A549 (cell line): Measurements from ENCODE around the gene ALKBH2. TPM values are rescaled to one million over a fixed set of nuclear protein-coding genes. Genes with fewer than 3 reads are reported as not detected.

Experiments used
- ATAC-seq, 2 experiments: fragments of 200-7000 bp in 1 of 2; fragments of >200 bp in 1 of 2; cut with Nextera tagmentation in 1 of 2; cut with Tn5 transposase in 1 of 2; 3 replicates each; pipeline versions ENCODE4 v1.8.0 to v1.9.1; 2018 to 2020; ENCODE audit warnings: mild to moderate bottlenecking in 1 of 2, moderate library complexity in 1 of 2
- CTCF ChIA-PET: fragments of 300-600 bp; sonication (Branson Sonifier 250); formaldehyde crosslinking; extraction: SDS; loops from one replicate; lab custom pipeline; 2021; ENCODE audit warnings: antibody characterized with exemption, inconsistent platforms; lab: Yijun Ruan, JAX
- POLR2A ChIA-PET: fragments of 350-600 bp; formaldehyde crosslinking; extraction: SDS; loops from one replicate; lab custom pipeline; 2021; ENCODE audit warnings: antibody characterized with exemption, inconsistent platforms; lab: Yijun Ruan, JAX
- DNase-seq, 2 experiments: peaks; one replicate each; pipeline versions ENCODE4 v3.0.0 to v3.0.0-alpha.2; 2011 to 2016; ENCODE audit warnings: low read depth in 1 of 2, low spot score in 1 of 2
- FAIRE-seq: peaks from 2 replicates; lab custom pipeline; 2011; peaks lifted over from hg19 to GRCh38; lab: Jason Lieb, UNC
- H3K27ac ChIP-seq, 2 experiments: fragments of >200 bp; sonication (Bioruptor Twin); formaldehyde crosslinking; 3 replicates each; pipeline ENCODE4 v1.5.1; 2016 to 2017
- H3K4me1 ChIP-seq: fragments of >200 bp; sonication (Bioruptor Twin); formaldehyde crosslinking; 3 replicates; pipeline ENCODE4 v1.6.1; 2016
- H3K4me2 ChIP-seq: fragments of >200 bp; sonication (Bioruptor Twin); formaldehyde crosslinking; 3 replicates; pipeline ENCODE4 v1.6.1; 2016
- H3K4me3 ChIP-seq: fragments of >200 bp; sonication (Bioruptor Twin); formaldehyde crosslinking; 3 replicates; pipeline ENCODE4 v1.5.1; 2016
- H3K9me3 ChIP-seq: fragments of >200 bp; sonication (Bioruptor Twin); formaldehyde crosslinking; 3 replicates; pipeline ENCODE4 v1.6.1; 2016
- BCL3 ChIP-seq: fragments of >200 bp; sonication (Bioruptor Twin); formaldehyde crosslinking; IDR thresholded peaks from 3 replicates; pipeline ENCODE4 v1.6.1; 2016
- CHD2 ChIP-seq: fragments of 150-350 bp; IDR thresholded peaks from 2 replicates; pipeline ENCODE4 v1.6.1; 2014; ENCODE audit warnings: low read length; ENCODE audit not compliant: partially characterized antibody
- E2F6 ChIP-seq: IDR thresholded peaks from 2 replicates; pipeline ENCODE4 v1.6.1; 2012; ENCODE audit warnings: low read depth, borderline replicate concordance
- EHMT2 ChIP-seq: fragments of 200-600 bp; sonication (generic); IDR thresholded peaks from 2 replicates; pipeline ENCODE4 v1.6.1; 2016; ENCODE audit warnings: antibody characterized with exemption, low read depth, mild to moderate bottlenecking, moderate library complexity
- ELK1 ChIP-seq: fragments of 150-350 bp; IDR thresholded peaks from 2 replicates; pipeline ENCODE4 v1.6.1; 2014; ENCODE audit warnings: low read depth, mild to moderate bottlenecking, low read length
- EP300 ChIP-seq, 2 experiments: fragments of >200 bp; sonication (Bioruptor Twin); formaldehyde crosslinking; IDR thresholded peaks; 2 replicates in 1 of 2; 3 replicates in 1 of 2; pipeline ENCODE4 v1.6.1; 2016 to 2017
- ESRRA ChIP-seq: fragments of 150-350 bp; IDR thresholded peaks from 2 replicates; pipeline ENCODE4 v1.6.1; 2014; ENCODE audit warnings: mild to moderate bottlenecking, low read length, borderline replicate concordance
- FOXS1 ChIP-seq: fragments of 250-450 bp; sonication (Bioruptor Pico); IDR thresholded peaks from 2 replicates; pipeline ENCODE4 v1.5.0; 2020; ENCODE audit warnings: mild to moderate bottlenecking, moderate library complexity
- HEYL ChIP-seq: fragments of 250-450 bp; sonication (Bioruptor Pico); IDR thresholded peaks from 2 replicates; pipeline ENCODE4 v1.8.0; 2021; ENCODE audit warnings: mild to moderate bottlenecking, moderate library complexity
- MYC ChIP-seq: IDR thresholded peaks from 2 replicates; pipeline ENCODE4 v1.6.1; 2012; ENCODE audit warnings: mild to moderate bottlenecking, inconsistent platforms, low read length, improper control_type of control experiment, borderline replicate concordance
- NPAS2 ChIP-seq: fragments of 250-450 bp; sonication (Bioruptor Pico); IDR thresholded peaks from 2 replicates; pipeline ENCODE4 v1.8.0; 2022; ENCODE audit warnings: mild to moderate bottlenecking, moderate library complexity, borderline replicate concordance
- POLR2A ChIP-seq: IDR thresholded peaks from 2 replicates; pipeline ENCODE4 v1.6.1; 2012; ENCODE audit warnings: mild to moderate bottlenecking, low read length
- RARB ChIP-seq: fragments of 250-450 bp; sonication (Bioruptor Pico); IDR thresholded peaks from 2 replicates; pipeline ENCODE4 v1.8.0; 2021; ENCODE audit warnings: mild to moderate bottlenecking, moderate library complexity
- SMC3 ChIP-seq: fragments of >200 bp; sonication (Bioruptor Twin); formaldehyde crosslinking; IDR thresholded peaks from 3 replicates; pipeline ENCODE4 v1.6.1; 2018; ENCODE audit warnings: inconsistent platforms
- TP53 ChIP-seq: fragments of 250-450 bp; sonication (Bioruptor Pico); IDR thresholded peaks from 2 replicates; pipeline ENCODE4 v1.5.0; 2021; ENCODE audit warnings: mild to moderate bottlenecking, moderate library complexity
- ZFP36 ChIP-seq: fragments of 450-650 bp; IDR thresholded peaks from 2 replicates; pipeline ENCODE4 v1.6.1; 2014; ENCODE audit warnings: borderline replicate concordance; ENCODE audit not compliant: partially characterized antibody
- ZSCAN20 ChIP-seq: fragments of 250-450 bp; sonication (Bioruptor Pico); IDR thresholded peaks from 2 replicates; pipeline ENCODE4 v1.8.0; 2022; ENCODE audit warnings: mild to moderate bottlenecking, moderate library complexity
- WGBS: methylation state at CpG from one replicate; pipeline ENCODE4 v1.1.6; 2017; ENCODE audit errors: missing lambda C conversion rate; 5-methylcytosine and 5-hydroxymethylcytosine counted together
- polyA plus RNA-seq, 4 experiments: library from polyadenylated mRNA; depleted of rRNA in 3 of 4; stranded (reverse); fragments of >200 nt; fragmentation: RNase III in 1 of 4; extraction: RNeasy Plus Mini Kit Qiagen cat#74134 plus additional on column Dnase treatment in 1 of 4; gene quantifications; 2 replicates in 3 of 4; 3 replicates in 1 of 4; pipeline ENCODE4 v1.2.3, GENCODE V29; 2011 to 2017
- TF ChIP-seq, protein P1 (sequence below): fragments of 200-600 bp; sonication (generic); IDR thresholded peaks from 2 replicates; pipeline ENCODE4 v1.6.1; 2016; ENCODE audit warnings: antibody characterized with exemption, mild to moderate bottlenecking, moderate library complexity
- TF ChIP-seq, protein P2 (sequence below): fragments of 450-650 bp; IDR thresholded peaks from 2 replicates; pipeline ENCODE4 v1.6.1; 2014; ENCODE audit warnings: antibody characterized with exemption

The ALKBH2 gene
- polyA plus RNA-seq, 2 of the 4 experiments (the other 2 are of a cell fraction): 53.9 to 57.7 TPM

GRCh38 chr12:109069307-109070271 is 23.7 kb downstream of the ALKBH2 start:
- no peaks in the 10 kb centered on the region for H3K9me3 ChIP-seq
- ATAC-seq (no peak), FAIRE-seq (no peak), DNase-seq (no peak)
- no peak overlapping the region for H3K4me3 ChIP-seq
- POLR2A ChIA-PET: no interaction called here
- TF ChIP-seq, protein P1, sequence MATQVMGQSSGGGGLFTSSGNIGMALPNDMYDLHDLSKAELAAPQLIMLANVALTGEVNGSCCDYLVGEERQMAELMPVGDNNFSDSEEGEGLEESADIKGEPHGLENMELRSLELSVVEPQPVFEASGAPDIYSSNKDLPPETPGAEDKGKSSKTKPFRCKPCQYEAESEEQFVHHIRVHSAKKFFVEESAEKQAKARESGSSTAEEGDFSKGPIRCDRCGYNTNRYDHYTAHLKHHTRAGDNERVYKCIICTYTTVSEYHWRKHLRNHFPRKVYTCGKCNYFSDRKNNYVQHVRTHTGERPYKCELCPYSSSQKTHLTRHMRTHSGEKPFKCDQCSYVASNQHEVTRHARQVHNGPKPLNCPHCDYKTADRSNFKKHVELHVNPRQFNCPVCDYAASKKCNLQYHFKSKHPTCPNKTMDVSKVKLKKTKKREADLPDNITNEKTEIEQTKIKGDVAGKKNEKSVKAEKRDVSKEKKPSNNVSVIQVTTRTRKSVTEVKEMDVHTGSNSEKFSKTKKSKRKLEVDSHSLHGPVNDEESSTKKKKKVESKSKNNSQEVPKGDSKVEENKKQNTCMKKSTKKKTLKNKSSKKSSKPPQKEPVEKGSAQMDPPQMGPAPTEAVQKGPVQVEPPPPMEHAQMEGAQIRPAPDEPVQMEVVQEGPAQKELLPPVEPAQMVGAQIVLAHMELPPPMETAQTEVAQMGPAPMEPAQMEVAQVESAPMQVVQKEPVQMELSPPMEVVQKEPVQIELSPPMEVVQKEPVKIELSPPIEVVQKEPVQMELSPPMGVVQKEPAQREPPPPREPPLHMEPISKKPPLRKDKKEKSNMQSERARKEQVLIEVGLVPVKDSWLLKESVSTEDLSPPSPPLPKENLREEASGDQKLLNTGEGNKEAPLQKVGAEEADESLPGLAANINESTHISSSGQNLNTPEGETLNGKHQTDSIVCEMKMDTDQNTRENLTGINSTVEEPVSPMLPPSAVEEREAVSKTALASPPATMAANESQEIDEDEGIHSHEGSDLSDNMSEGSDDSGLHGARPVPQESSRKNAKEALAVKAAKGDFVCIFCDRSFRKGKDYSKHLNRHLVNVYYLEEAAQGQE: no peak
- TF ChIP-seq ELK1: no peak
- TF ChIP-seq FOXS1 (CRISPR knock-in tag): no peak
- no peak for TF ChIP-seq EHMT2
- TF ChIP-seq, protein P2, sequence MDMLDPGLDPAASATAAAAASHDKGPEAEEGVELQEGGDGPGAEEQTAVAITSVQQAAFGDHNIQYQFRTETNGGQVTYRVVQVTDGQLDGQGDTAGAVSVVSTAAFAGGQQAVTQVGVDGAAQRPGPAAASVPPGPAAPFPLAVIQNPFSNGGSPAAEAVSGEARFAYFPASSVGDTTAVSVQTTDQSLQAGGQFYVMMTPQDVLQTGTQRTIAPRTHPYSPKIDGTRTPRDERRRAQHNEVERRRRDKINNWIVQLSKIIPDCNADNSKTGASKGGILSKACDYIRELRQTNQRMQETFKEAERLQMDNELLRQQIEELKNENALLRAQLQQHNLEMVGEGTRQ: no peak
- no peak for TF ChIP-seq POLR2A
- no peak for TF ChIP-seq ZFP36
- TF ChIP-seq E2F6: no peak
- TF ChIP-seq RARB: no peak
- TF ChIP-seq NPAS2 (CRISPR knock-in tag): no peak
- no peak for TF ChIP-seq MYC
- no peak for TF ChIP-seq TP53
- TF ChIP-seq CHD2: no peak
- no peak for TF ChIP-seq ESRRA
- no peak overlapping the region for H3K27ac ChIP-seq
- no peak overlapping the region for H3K4me2 ChIP-seq
- H3K4me1 ChIP-seq: no peaks in the 10 kb centered on the region
- WGBS: 90% methylated on average over 17 of the region's 17 CpGs
- CTCF ChIA-PET: interaction anchor here (0.9 to 1.6 kb wide), 3 partner anchors 15 to 23 kb away, joined by 3 to 6 read pairs (median 5); partner anchors contain the start of genes ALKBH2 and USP30

- no peak overlapping the region for H3K4me2 ChIP-seq
- no peak for DNase-seq
- no peak for FAIRE-seq
- CTCF ChIA-PET: interaction anchor here (0.7 to 0.9 kb wide), 2 partner anchors 14 to 22 kb away, joined by 4 to 5 read pairs; no protein-coding TSS in a partner anchor
- POLR2A ChIA-PET: no interaction called here
- no peak overlapping the region for H3K27ac ChIP-seq
- 62% methylated on average over 1 of the region's 1 CpG for WGBS
- H3K4me3 ChIP-seq: no peak overlapping the region
- H3K4me1 ChIP-seq: no peaks in the 10 kb centered on the region
- TF ChIP-seq EP300 (IDR thresholded peaks at IDR 0.05) (no peak), RARB (no peak), MYC (no peak), EHMT2 (no peak), SMC3 (no peak), HEYL (CRISPR knock-in tag) (no peak), TP53 (no peak), ZSCAN20 (no peak), BCL3 (no peak)
- ATAC-seq: no peak
- peaks cover 3% of the 10 kb centered on the region; the same call in 1 of the 3 replicates for H3K9me3 ChIP-seq
These were observed 27.4 kb downstream of the ALKBH2 start for GRCh38 chr12:109065853-109066193.
